ENCODE data around the gene PROCA1. TPM values are rescaled to one million over a fixed set of nuclear protein-coding genes. Genes with fewer than 3 reads are reported as not detected.

The PROCA1 gene
- 1 to 10 TPM in 2 of 4 donors, under 1 TPM in 1, not detected in 1; 0.54 to 1.4 (median 1.3) TPM for total RNA-seq
- polyA plus RNA-seq: 1 to 10 TPM in 1 of 3 donors, under 1 TPM in 2; 0.60 to 2.3 (median 0.92) TPM

DNA sequence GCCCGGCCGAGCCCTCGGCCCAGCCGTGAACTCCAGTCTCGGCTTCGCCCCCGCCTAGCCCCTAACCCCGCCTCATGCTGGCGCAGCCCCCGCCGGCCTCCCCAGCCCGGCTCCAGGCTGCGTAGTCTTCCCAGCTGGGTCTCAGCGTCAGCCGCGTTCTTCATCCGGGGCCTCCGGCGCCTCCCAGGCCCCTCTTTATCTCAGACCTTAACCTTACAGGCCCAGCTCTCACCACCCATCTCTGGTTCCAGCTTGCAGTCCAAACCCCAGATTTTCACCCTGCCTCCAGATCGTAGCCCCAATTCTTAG is at the start of gene PROCA1:
PROCA1 (minus strand) TSS at position 166 of the 309 bp plus-strand sequence. CDS start 228 bp downstream, outside the sequence.
- intact Hi-C loops (cut with DNase I): loop anchor here (5.0 kb wide), 2 partner anchors 49 to 64 kb away; partner anchors contain the start of genes BLTP2, SDF2 and SUPT6H
- no peak for DNase-seq

DNA sequence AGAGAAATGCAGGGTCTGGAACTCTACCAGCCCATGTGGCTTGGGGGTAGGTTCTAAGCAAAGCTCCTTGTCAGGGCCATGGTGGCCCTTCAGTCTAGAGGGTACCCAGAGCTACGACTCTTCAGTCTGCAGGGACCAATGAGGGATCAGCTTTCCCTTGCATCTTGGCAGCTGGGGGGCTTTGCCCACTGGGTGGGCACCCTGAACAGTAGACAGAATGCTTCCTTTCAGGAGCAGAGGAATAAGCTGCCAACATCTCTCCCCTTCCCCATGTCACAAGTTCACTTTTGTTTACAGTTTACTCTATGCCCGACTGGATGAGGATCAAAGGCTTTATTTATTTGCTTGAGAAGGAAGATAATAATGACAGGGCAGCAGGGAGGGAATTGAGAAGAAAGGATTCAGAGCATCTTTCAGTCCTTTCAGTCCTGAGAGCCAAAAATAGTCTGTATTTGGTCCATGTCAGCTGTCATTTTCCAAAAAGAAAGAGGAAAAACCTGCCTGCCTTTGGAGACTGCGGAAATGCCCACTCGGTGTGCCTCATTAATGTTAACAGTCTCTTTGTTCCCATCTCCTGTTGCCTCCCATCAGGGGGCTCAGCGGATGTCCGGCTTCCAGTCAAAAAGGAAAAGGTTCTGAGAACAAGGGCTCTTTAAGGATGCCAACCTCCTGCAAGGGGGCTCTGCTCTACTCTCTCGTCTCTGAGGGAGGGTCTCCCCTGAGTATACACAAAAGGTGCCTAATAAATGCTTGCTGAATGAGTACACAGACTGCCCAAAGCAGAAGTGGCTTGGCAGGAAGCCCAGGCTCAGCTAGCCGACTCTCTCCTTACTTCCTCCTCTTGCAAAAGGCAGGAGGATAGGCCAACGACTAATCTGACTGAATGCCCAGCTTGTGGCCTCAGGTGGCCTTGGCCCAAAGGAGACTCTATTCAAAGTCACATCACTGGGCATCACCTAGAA is 49.2 kb upstream of the PROCA1 start:
- H3K27ac ChIP-seq: peak overlapping the region in 1 of 4 donors; percentile 11
- intact Hi-C loops (cut with DNase I): loop anchor here (5.0 kb wide), 3 partner anchors 51 to 156 kb away; partner anchors contain the start of gene FLOT2
- DNase-seq: peak; percentile 78
- peaks cover 0 to 18% (median 6%) of the 10 kb centered on the region in 4 donors for H3K4me1 ChIP-seq
- peaks cover 0 to 46% (median 12%) of the 10 kb centered on the region in 4 donors for H3K36me3 ChIP-seq
- no peaks in the 10 kb centered on the region for H3K27me3 ChIP-seq
- no peak overlapping the region for H3K4me3 ChIP-seq
- WGBS, 2 donors: 44 to 52% methylated on average over 9 of the region's 9 CpGs
- no peak for TF ChIP-seq EP300 (IDR thresholded peaks at IDR 0.05)
- no peak for TF ChIP-seq POLR2AphosphoS5 (IDR thresholded peaks at IDR 0.05)
- no peaks in the 10 kb centered on the region for H3K9me3 ChIP-seq

More for the DNA sequence above, at the start of gene PROCA1:
- no peaks in the 10 kb centered on the region for H3K9me3 ChIP-seq
- peaks cover 0 to 25% (median 16%) of the 10 kb centered on the region in 4 donors for H3K36me3 ChIP-seq
- 3 to 9% methylated on average over 20 of the region's 20 CpGs for WGBS, 2 donors
- peak within 1 kb of the TSS; percentile 54 to 62 (median 60) for H3K4me3 ChIP-seq
- H3K27ac ChIP-seq: peak within 1 kb of the TSS; percentile 92 to 94 (median 92)
- peaks cover 0 to 33% (median 25%) of the 10 kb centered on the region in 4 donors for H3K4me1 ChIP-seq
- no peaks in the 10 kb centered on the region for H3K27me3 ChIP-seq
- TF ChIP-seq POLR2AphosphoS5 (IDR thresholded peaks at IDR 0.05) (no peak), CTCF (IDR thresholded peaks at IDR 0.05) (no peak), EP300 (IDR thresholded peaks at IDR 0.05) (no peak), POLR2A (IDR thresholded peaks at IDR 0.05) (no peak)

GRCh38 chr17:28759256-28759865 is 47.7 kb upstream of the PROCA1 start:
- peak; percentile 57 for DNase-seq
- no peak overlapping the region for H3K27ac ChIP-seq
- H3K9me3 ChIP-seq: no peaks in the 10 kb centered on the region
- WGBS, 2 donors: 93 to 96% methylated on average over 18 of the region's 18 CpGs
- TF ChIP-seq POLR2A (IDR thresholded peaks at IDR 0.05) (no peak), CTCF (IDR thresholded peaks at IDR 0.05) (no peak), POLR2AphosphoS5 (IDR thresholded peaks at IDR 0.05) (no peak), EP300 (IDR thresholded peaks at IDR 0.05) (no peak)
- peaks cover 0 to 36% (median 12%) of the 10 kb centered on the region in 4 donors for H3K36me3 ChIP-seq
- H3K4me1 ChIP-seq: peaks cover 0 to 18% (median 6%) of the 10 kb centered on the region in 4 donors
- no peak overlapping the region for H3K4me3 ChIP-seq
- intact Hi-C loops (cut with DNase I): no loop called here
- no peaks in the 10 kb centered on the region for H3K27me3 ChIP-seq

DNA sequence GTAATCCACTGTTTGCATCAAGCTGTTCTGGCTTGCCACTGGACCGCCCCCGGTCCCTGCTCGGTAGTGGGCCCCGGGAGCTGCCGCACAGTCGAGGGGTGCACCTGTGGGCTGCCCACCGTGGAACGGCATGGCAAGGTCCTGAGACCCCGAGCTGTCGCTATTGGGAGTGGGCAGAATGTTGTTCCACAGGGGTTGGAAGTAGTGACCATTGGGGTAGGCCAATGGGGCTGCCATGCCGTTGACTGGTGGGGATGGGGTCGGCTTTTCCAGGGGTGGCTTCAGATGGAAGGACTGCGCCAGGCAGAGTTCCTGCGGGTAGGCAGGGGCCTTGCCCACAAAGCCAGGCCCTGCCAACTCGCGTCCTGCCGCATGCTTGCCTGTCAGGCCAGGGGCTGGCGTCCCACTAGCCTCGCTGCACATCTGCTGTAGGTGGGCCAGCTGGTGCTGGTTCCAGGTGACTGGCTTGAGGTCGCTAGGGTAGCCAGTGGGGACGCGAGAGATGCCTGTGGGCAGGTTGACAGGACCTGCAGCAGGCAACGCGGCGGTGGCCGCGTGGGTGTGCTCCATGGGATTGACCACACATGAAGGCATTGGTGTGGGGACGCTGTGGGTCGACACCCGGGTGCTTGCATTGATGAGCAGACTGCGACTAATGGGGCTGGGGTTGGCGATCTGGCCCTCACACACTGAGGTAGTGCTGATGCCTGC is 46.9 kb upstream of the PROCA1 start:
- TF ChIP-seq CTCF (IDR thresholded peaks at IDR 0.05): no peak
- TF ChIP-seq POLR2A (IDR thresholded peaks at IDR 0.05): no peak
- TF ChIP-seq EP300 (IDR thresholded peaks at IDR 0.05): no peak
- TF ChIP-seq POLR2AphosphoS5 (IDR thresholded peaks at IDR 0.05): no peak
- no peaks in the 10 kb centered on the region for H3K9me3 ChIP-seq
- no peak overlapping the region for H3K4me3 ChIP-seq
- no peak overlapping the region for H3K27ac ChIP-seq
- H3K27me3 ChIP-seq: no peaks in the 10 kb centered on the region
- DNase-seq: peak; percentile 64
- intact Hi-C loops (cut with DNase I): no loop called here
- WGBS, 2 donors: 96 to 97% methylated on average over 32 of the region's 32 CpGs
- peaks cover 0 to 12% (median 4%) of the 10 kb centered on the region in 4 donors for H3K4me1 ChIP-seq
- peaks cover 0 to 36% (median 12%) of the 10 kb centered on the region in 4 donors for H3K36me3 ChIP-seq
